Stimulated activated naive CD8-positive, alpha-beta T cell treated with anti-CD3 and anti-CD28 coated beads, Interleukin-15, Interleukin-2, amounts not matched to agents 100 U/mL and 50 U/mL, for 24 hours (primary cell): ENCODE data around the gene USP37.
A peak's percentile ranks its signal among the peaks of the same experiment; 100 is the strongest.
"Not testable (repeated sequence)": the region's sequence is repeated elsewhere in the genome, so short reads cannot be mapped to it uniquely, and the experiment has no call there.

Source experiments
- ATAC-seq: fragments of 150-1000 bp; cut with Tn5 transposase; one replicate; pipeline ENCODE4 v1.10.0; 2021
- DNase-seq: peaks from one replicate; pipeline ENCODE4 v3.0.0; 2021

The USP37 gene

GRCh38 chr2:218547978-218548377 lies 20.2 kb downstream of the USP37 start:
- ATAC-seq (no peak), DNase-seq (no peak)

GRCh38 chr2:218547511-218547910 lies 20.6 kb downstream of the USP37 start:
- DNase-seq (no peak), ATAC-seq (peak; percentile 71)

DNA sequence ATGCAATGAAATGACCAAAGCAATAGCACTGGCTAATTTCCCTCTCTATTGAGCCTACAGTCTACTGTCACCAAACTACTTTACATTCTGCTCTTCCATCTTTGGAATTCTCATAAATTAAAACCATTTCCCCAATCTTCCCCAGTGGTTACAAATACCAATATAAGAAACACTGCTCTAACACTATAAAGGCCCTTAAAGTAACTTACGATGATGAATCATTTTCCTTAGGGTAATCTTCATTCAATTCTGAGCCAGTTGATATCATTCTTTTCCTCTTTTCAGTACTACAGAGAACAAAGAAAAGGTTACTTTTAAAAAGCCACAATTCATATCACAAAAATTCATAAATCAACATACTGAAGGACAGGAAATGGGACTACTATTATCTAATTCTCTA lies 22.1 kb downstream of the USP37 start:
- no peak for DNase-seq
- ATAC-seq, result no peak

- no peak for ATAC-seq
- no peak for DNase-seq
Observed at GRCh38 chr2:218540015-218540414, 28.1 kb downstream of the USP37 start.

GRCh38 chr2:218536804-218537494 lies 31.2 kb downstream of the USP37 start:
- DNase-seq (no peak), ATAC-seq (no peak)

DNA sequence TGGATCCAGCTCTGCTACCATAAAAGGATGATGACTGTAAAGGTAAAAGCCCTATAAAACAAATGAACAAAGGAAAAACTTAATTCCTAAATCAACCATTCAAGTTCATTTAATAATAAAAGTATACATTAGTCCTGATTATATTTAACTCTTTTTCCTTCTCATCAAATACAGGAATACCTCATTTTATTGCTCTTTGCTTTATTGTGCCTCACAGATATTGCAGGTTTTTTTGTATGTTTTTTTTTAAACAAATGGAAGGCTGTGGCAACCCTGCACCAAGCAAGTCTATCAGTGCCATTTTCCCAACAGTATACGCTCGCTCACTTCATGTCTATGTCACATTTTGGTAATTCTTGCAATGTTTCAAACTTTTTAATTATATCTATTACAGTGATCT lies 38.2 kb downstream of the USP37 start:
- DNase-seq (no peak), ATAC-seq (no peak)

- not testable (repeated sequence) for DNase-seq, ATAC-seq
Observed at GRCh38 chr2:218528409-218528808, 39.7 kb downstream of the USP37 start.

DNA sequence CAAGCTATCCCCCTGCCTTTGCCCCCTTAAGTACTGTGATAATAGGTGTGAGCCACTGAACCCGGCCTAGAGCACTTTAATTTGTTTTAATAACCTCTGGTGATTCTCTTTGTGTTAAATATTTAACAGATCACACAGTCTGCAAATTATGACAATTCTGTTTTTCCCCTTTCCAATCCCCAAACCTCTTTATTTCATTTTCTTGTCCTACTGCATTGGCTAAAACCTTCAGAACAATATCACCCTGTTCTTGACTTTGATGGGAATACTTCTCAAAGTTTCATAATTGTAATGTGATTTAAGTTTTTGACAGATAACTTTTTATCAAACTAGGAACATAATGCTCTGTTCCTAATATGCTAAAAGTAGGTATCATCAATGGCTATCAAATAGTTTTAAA lies 44.5 kb downstream of the USP37 start:
- ATAC-seq (no peak), DNase-seq (no peak)

- ATAC-seq, result no peak
- DNase-seq, result no peak
Observed at GRCh38 chr2:218518876-218519275, 49.3 kb downstream of the USP37 start.

GRCh38 chr2:218517434-218518206 lies 50.5 kb downstream of the USP37 start:
- DNase-seq (no peak), ATAC-seq (peak; percentile 19)

DNA sequence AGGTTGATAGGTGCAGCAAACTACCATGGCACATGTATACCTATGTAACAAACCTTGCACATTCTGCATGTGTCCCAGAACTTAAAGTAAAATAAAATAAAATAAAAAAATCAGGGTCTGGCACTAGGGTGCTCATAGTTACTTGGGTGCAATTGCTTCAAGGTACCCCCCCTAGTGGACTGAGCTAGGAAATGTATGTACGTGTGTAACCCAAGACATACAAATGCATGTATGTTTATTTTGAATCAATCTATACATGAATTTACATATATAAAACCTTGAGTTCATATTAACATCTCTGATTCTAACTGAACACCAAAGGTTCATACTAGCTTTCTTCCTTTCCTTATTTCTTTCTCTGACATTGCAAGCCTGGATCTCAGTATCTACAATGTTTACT lies 51.5 kb downstream of the USP37 start:
- ATAC-seq (no peak), DNase-seq (no peak)

GRCh38 chr2:218513676-218514075 lies 54.5 kb downstream of the USP37 start:
- no peak for ATAC-seq
- DNase-seq, result no peak

DNA sequence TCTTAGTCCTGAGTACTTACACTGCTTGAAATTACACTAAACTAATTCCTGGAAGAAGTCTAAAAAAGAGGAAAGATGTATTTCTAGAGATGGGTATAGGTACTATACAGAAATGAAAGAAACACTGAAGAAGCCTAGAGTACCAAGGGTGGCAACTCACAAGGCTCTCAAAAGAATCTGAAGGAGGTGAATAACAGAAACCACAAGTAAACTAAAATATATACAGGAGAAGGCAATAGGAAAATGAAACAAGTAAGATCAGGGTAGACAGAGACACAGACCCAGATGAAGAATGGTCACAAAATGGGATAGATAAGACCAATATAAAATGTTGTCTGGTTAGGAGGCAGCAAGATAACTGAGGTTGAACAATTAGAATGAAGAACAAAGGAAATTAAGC lies 59.9 kb downstream of the USP37 start:
- no peak for ATAC-seq
- DNase-seq, result no peak

GRCh38 chr2:218505754-218506371 lies 62.3 kb downstream of the USP37 start:
- ATAC-seq, result no peak
- DNase-seq, result no peak

DNA sequence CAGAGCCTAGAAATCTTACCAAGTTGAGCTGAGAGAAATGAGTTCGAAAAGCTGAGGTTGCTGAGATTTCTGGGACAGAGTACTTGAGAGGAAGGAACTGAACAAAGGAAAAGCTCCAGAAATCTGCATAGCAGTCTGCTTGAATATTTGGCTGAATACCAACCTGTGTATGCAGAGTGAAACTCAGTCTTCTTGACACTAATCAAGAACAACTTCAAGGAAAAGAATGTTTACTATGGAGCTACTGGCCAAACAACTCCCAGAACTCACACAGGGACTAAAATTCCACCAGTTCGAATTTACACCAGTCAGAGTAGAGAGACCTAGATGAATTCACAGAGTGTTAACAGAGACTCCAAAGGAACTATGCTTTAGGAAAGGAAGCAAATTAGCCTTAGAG lies 66.5 kb downstream of the USP37 start:
- no peak for ATAC-seq
- DNase-seq, result no peak

GRCh38 chr2:218500501-218501060 lies 67.6 kb downstream of the USP37 start:
- ATAC-seq, result no peak

GRCh38 chr2:218485986-218486667 lies 82.0 kb downstream of the USP37 start:
- DNase-seq (no peak), ATAC-seq (no peak)

More at GRCh38 chr2:218500501-218501060, 67.6 kb downstream of the USP37 start:
- DNase-seq, result no peak

GRCh38 chr2:218482651-218483050 lies 85.5 kb downstream of the USP37 start:
- no peak for ATAC-seq

DNA sequence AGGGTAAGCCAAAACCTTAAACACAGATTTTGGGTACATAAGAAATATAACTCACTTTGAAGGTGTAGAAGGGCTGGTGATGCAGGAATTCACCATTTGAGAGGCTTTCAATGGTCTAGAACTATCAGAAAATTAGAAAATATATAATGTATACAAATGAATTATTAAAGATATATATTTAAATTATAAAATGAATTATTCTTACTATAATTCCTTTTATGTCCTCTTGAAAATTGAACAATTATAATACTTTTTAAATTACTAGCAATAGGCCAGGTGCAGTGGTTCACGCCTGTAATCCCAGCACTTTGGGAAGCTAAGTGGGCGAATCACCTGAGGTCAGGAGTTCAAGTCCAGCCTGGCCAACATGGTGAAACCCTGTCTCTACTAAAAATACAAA lies 88.6 kb downstream of the USP37 start:
- no peak for DNase-seq
- no peak for ATAC-seq

More at GRCh38 chr2:218482651-218483050, 85.5 kb downstream of the USP37 start:
- DNase-seq, result no peak

DNA sequence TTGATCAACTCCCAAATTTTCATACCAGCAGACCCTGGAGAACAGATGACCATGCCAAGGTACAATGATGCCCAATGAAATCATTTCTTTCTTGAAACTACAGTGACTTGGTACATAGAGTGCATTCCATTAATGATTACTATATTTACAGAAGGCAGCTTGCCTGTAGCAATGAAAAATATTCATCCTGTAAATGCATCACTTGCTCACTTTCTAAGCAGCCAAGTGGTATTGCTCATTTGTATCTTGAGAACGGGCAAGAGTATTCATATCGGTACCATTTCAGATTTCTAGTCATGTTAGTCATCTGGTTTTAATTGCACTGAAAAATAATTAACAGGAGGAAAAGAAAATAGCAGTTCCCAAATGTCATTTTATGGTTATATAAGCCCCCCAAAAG lies 89.6 kb downstream of the USP37 start:
- no peak for ATAC-seq
- DNase-seq, result no peak

DNA sequence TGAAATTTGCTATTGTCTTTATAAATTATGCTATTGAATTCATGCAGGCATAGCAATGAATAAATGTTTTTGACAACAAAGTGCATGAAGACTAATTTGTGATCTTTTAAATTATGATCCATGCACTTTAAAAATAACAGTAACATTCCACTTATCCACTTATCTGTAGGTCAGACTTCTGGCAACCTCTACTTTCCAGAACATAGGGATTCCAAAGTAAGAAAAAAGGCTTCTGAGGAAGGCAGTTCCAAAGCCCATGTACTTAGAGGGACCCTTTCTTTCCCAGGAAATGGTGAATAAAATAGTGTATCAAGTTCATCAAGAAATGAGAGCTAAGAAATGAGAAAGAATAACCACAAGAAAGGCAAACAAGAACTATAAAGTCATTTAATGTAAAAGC lies 90.9 kb downstream of the USP37 start:
- ATAC-seq (no peak), DNase-seq (no peak)

- DNase-seq (no peak), ATAC-seq (no peak)
Observed at GRCh38 chr2:218476676-218477075, 91.5 kb downstream of the USP37 start.
